IMR-90 (cell line): Measurements from ENCODE around the gene SPINT2.

Experiments
- BHLHE40 ChIP-seq: fragments of 150-350 bp; IDR thresholded peaks from 2 replicates; pipeline ENCODE4 v1.6.1; 2016; ENCODE audit warnings: mild to moderate bottlenecking, low read depth, low read length
- CTCF ChIP-seq: conservative IDR thresholded peaks from 2 replicates; pipeline ENCODE4 v1.5.1; 2012; ENCODE audit warnings: mild to moderate bottlenecking, low read depth, low read length, improper control_type of control experiment
- POLR2A ChIP-seq: IDR thresholded peaks from 2 replicates; pipeline ENCODE4 v1.6.1; 2012; ENCODE audit warnings: mild to moderate bottlenecking, low read depth, low read length
- RAD21 ChIP-seq: IDR thresholded peaks from 2 replicates; pipeline ENCODE4 v1.6.1; 2012; ENCODE audit warnings: low read length, improper control_type of control experiment
- SMC3 ChIP-seq: fragments of 150-350 bp; IDR thresholded peaks from 2 replicates; pipeline ENCODE4 v1.6.1; 2016; ENCODE audit warnings: low read depth, mild to moderate bottlenecking, antibody characterized with exemption, low read length, moderate library complexity

GRCh38 chr19:38320969-38321339, 56.6 kb downstream of the SPINT2 start:
- TF ChIP-seq CTCF (no peak), POLR2A (no peak), SMC3 (no peak), BHLHE40 (no peak), RAD21 (no peak)
